Activated CD4-positive, alpha-beta memory T cell treated with anti-CD3 and anti-CD28 coated beads for 36 hours (primary cell): ENCODE data around the gene TMEM106C. TPM values are rescaled to one million over a fixed set of nuclear protein-coding genes. Genes with fewer than 3 reads are reported as not detected.

Experiments
- CTCF ChIA-PET: fragments of 350-600 bp; sonication (Branson Sonifier 250); formaldehyde crosslinking; loops from one replicate; lab custom pipeline; 2021; ENCODE audit warnings: antibody characterized with exemption, inconsistent platforms; lab: Charles Lee
- POLR2A ChIA-PET: fragments of 350-600 bp; sonication (Branson Sonifier 250); formaldehyde crosslinking; loops from one replicate; lab custom pipeline; 2021; ENCODE audit warnings: antibody characterized with exemption; lab: Charles Lee
- DNase-seq: peaks from one replicate; pipeline ENCODE4 v3.0.0-alpha.2; 2020
- H3K27ac Mint-ChIP-seq: one replicate; pipeline ENCODE4 v1.8.0; 2021; ENCODE audit warnings: mixed read lengths
- H3K27me3 Mint-ChIP-seq: one replicate; pipeline ENCODE4 v1.8.0; 2021; ENCODE audit warnings: mixed read lengths
- H3K36me3 Mint-ChIP-seq: one replicate; pipeline ENCODE4 v1.8.0; 2021; ENCODE audit warnings: mixed read lengths
- H3K4me1 Mint-ChIP-seq: one replicate; pipeline ENCODE4 v1.8.0; 2021; ENCODE audit warnings: low read depth, mixed read lengths
- H3K4me3 Mint-ChIP-seq: one replicate; pipeline ENCODE4 v1.8.0; 2021; ENCODE audit warnings: mild to moderate bottlenecking, mixed read lengths
- H3K9me3 Mint-ChIP-seq: one replicate; pipeline ENCODE4 v1.8.0; 2021; ENCODE audit warnings: mixed read lengths
- intact Hi-C: fragments of 100-400 bp; cut with micrococcal nuclease; formaldehyde crosslinking; loops from one replicate; pipeline ENCODE4 v1.15.1; 2023
- total RNA-seq, 2 experiments: library from RNA; stranded (reverse); gene quantifications; one replicate each; pipeline ENCODE4 v1.2.3, GENCODE V29; 2021

Gene TMEM106C
- total RNA-seq, 2 experiments from 2014 or later: 179 to 182 TPM

DNA sequence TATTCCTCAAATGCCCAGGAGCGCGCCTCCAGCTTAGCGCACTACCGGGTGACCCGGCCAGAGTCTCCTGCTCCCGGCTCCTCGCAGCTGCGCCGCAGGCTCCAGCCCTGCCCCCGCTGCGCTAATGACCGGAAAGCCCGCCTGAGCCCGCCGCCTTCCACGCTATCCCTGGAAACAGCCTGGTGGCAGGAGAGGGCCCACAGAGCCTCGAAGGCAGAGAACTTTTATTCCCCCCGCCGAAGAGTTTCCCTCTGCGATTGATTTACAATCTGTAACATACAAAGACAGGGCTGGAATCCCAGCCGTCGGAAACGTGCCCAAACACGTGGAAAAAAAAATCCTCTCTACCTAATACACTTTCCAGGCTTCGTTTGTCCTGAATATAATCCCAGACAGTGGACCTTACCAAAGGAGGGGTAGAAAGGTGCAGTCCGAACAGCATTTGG is 39.4 kb downstream of the TMEM106C start:
- DNase-seq: no peak
- CTCF ChIA-PET: interaction anchor here (1.1 kb wide), 1 partner anchor 39 kb away, joined by 5 read pairs; the partner anchor contains the start of gene TMEM106C
- Mint-ChIP-seq H3K4me3 (peak overlapping the region; percentile 51), H3K36me3 (no peaks in the 10 kb centered on the region), H3K27ac (no peak overlapping the region), H3K4me1 (peaks cover 36% of the 10 kb centered on the region), H3K27me3 (peaks cover 82% of the 10 kb centered on the region), H3K9me3 (no peaks in the 10 kb centered on the region)
- POLR2A ChIA-PET: no interaction called here
- intact Hi-C loops: loop anchor here (5.0 kb wide), 1 partner anchor 185 kb away; no protein-coding TSS in a partner anchor

DNA sequence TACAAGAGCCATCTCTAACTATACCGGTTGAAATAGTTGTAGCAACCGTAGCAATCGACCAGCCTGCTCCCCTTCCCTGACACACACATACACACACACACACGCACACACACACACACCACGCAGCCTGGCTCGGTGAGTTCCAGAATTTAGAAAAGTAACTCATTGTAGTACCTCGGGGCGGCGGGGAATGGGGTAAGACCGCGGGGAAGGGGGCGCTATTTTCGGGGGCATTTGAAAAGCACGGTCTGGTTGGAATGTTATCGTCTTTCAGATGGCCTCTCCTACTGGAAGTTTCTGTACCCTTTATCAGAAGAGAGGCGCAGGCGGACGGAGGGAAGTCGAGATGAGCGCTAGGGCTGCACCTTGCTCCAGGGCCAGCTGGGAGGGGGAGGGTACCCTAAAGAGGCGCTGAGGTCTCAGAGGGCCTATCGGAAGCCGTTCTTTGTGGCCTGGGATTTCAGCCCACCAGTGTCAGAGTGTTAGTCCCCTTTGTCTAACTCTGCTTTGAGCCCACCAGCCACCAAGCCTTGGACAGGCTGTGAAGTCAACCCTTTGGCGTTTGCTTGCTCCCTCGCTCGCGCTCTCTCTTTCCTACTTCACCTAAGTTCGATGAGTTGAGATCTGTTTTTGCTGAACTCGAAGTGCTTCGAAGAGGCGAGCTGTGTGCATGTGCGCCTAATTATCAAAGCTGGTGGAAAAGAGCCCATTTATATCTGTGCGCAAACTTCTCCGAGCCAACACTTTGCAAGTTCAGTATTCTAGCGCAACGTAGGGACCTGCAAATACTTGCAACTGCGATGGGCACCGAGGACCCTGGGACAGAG is 40.0 kb downstream of the TMEM106C start:
- Mint-ChIP-seq H3K9me3 (no peaks in the 10 kb centered on the region), H3K27ac (no peak overlapping the region), H3K36me3 (no peaks in the 10 kb centered on the region), H3K4me3 (peak overlapping the region; percentile 51), H3K27me3 (peaks cover 84% of the 10 kb centered on the region), H3K4me1 (peaks cover 36% of the 10 kb centered on the region)
- ChIA-PET CTCF (no interaction called here), POLR2A (no interaction called here)
- peak; percentile 36 for DNase-seq
- intact Hi-C loops: loop anchor here (5.0 kb wide), 1 partner anchor 184 kb away; no protein-coding TSS in a partner anchor

DNA sequence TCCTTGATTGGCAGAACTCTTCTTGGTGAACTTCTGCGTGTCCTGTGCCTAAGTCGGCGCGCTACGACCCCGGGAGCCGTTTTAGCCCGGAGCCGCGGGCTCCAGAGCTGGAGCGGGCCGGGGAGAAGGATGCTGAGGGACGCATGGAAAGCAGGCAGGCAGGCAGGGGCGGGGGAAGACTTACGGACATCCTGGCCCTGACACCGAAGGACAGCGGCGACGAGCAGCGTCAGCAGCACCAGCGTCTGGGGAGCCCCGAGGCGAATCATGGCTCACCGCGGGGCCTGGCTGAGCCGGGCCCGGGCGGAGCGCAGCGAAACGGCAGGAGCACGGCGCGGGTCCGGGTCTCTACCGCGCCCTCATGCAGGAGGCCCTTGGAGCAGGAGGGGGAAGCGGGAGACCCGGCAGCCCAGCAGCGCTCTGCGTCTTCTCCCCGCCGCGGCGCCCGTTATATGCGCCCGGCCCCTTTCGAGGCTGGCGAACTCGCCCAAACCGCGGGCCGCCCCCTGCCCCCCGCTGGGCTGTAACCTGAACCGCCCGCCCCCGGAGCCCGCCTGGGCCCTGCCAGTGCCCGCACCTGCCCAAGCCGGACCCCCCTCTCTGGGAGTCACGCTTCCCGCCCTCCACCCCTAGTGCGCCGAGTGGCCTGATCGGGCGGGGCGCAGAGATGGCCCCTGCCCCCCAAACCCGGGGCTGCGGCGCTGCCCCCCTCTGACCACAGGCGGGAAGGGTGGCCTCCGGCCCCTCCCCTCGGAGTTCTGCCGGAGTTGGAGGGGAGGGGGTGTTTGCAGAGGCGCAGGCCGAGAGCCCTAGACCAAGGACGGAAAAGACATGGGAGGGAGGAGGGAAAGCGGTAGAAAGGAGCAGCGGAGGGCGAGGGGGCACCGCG is 40.9 kb downstream of the TMEM106C start, which contains the start of gene COL2A1:
Gene COL2A1 (minus strand): TSS at position 424 of the 889 bp plus-strand sequence. CDS start 155 bp downstream, at position 269.
- intact Hi-C loops: loop anchor here (5.0 kb wide), 1 partner anchor 183 kb away; no protein-coding TSS in a partner anchor
- Mint-ChIP-seq H3K9me3 (no peaks in the 10 kb centered on the region), H3K36me3 (no peaks in the 10 kb centered on the region), H3K4me3 (peak within 1 kb of the TSS; percentile 51), H3K27me3 (peaks cover 85% of the 10 kb centered on the region), H3K4me1 (peaks cover 36% of the 10 kb centered on the region), H3K27ac (no peak within 1 kb of the TSS)
- ChIA-PET CTCF (interaction anchor here (1.9 kb wide), 1 partner anchor 41 kb away, joined by 6 read pairs; the partner anchor contains the start of gene TMEM106C), POLR2A (no interaction called here)
- peak; percentile 51 for DNase-seq

DNA sequence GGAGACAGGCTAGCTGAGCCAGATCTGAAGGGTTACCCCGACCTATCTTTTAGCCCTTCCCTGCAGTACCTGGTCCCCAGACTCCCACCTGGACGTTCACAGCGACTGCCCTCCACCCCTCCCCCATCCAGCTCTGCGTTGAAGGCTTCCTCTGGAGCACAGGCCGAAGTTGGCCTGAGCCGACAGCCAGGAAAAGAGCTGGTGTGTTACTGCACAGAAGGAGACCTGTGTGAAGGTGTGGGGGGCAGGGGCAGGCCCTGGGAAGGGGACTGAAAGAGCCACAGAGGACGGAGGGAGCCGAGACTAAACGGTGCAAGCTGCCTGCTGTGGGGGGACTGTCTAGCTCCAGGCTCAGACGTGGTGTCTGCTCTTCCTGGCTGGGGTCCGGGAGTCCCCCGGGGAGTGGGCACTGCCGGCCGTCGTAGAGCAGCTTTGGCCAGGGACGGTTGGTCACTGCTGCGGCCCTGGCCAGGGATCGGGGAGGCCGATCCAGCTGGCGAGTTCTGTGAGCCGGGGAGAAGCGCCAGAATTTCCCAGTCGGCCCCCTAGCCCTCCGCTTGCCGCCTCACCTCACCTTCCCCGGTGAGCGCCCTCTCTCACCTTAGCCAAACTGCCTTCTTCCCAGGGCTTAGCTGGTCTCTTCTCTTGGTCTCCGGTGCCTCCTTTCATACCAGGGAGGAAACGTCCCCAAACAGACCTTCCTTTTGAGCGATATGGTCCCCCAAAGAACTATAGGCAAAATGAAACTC is 41.8 kb downstream of the TMEM106C start:
- Mint-ChIP-seq H3K27ac (no peak overlapping the region), H3K4me1 (peaks cover 36% of the 10 kb centered on the region), H3K9me3 (no peaks in the 10 kb centered on the region), H3K36me3 (no peaks in the 10 kb centered on the region), H3K4me3 (no peak overlapping the region), H3K27me3 (peaks cover 84% of the 10 kb centered on the region)
- intact Hi-C loops: no loop called here
- ChIA-PET POLR2A (no interaction called here), CTCF (interaction anchor here (0.5 to 2.1 kb wide), 4 partner anchors 19 to 613 kb away, joined by 3 to 7 read pairs (median 4); partner anchors contain the start of gene TMEM106C)
- DNase-seq: no peak

DNA sequence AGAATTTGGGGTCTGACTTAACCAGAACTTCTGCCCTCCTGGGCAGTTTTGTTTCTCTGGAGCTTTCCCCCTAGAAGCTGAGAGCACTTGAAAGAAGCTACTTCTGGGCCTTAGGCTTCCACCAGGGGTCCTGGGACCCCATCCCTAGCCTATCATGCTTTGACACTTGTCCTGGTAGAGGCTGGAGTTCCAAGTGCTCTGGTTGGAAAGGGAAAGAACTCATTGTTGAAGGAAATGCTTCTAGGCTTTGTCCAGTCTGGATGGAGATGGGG is 42.3 kb downstream of the TMEM106C start:
- Mint-ChIP-seq H3K4me1 (peaks cover 36% of the 10 kb centered on the region), H3K27ac (no peak overlapping the region), H3K27me3 (peaks cover 79% of the 10 kb centered on the region), H3K4me3 (no peak overlapping the region), H3K36me3 (no peaks in the 10 kb centered on the region), H3K9me3 (no peaks in the 10 kb centered on the region)
- CTCF ChIA-PET: interaction anchor here (0.7 to 2.1 kb wide), 3 partner anchors 43 to 613 kb away, joined by 3 to 7 read pairs (median 6); partner anchors contain the start of gene TMEM106C
- DNase-seq: no peak
- POLR2A ChIA-PET: no interaction called here
- intact Hi-C loops: no loop called here

DNA sequence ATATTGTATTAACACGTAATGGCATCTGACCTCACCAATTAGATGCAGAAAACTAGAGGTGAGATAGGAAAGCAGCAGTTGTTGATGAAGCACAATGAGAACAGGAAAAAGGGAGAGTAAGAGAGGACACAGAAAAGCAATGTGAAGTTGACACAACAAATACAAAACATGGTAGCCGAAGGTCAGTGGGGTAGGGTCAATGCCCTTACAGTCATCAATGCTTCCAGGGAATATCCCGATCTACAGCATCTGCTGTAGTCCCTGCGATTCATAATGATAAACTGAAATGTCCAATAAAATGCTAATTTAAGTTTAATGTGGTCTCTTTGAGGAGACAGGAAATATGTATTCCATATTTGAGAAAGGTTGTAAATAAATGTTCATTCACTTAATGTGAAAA is 43.8 kb downstream of the TMEM106C start:
- ChIA-PET POLR2A (no interaction called here), CTCF (no interaction called here)
- intact Hi-C loops: no loop called here

DNA sequence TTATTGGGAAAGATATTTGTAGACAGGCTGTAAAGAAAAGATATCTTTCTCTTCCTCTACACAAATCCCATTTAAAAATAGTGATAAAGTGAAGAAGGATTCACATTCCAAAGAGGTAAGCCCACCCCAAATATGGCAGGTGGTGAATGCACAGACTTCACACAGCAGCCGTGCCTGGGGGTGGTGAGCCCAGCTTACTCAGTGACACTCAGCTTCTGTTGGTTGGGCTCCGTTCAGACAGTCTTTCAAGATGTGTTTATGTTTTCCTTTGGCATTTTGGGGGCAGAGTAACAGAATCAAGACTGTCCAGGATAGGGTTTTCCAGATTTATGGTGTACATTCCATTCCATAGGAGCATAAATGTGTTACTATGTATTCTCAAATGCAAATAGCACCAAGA is 45.0 kb downstream of the TMEM106C start:
- intact Hi-C loops: no loop called here
- peaks cover 10% of the 10 kb centered on the region for H3K4me1 Mint-ChIP-seq
- POLR2A ChIA-PET: no interaction called here
- CTCF ChIA-PET: no interaction called here
- H3K4me3 Mint-ChIP-seq: no peak overlapping the region
- no peaks in the 10 kb centered on the region for H3K36me3 Mint-ChIP-seq
- H3K9me3 Mint-ChIP-seq: no peaks in the 10 kb centered on the region
- H3K27me3 Mint-ChIP-seq: peaks cover 59% of the 10 kb centered on the region
- DNase-seq: no peak
- no peak overlapping the region for H3K27ac Mint-ChIP-seq

More for the DNA sequence above, 43.8 kb downstream of the TMEM106C start:
- peaks cover 22% of the 10 kb centered on the region for H3K4me1 Mint-ChIP-seq
- H3K27ac Mint-ChIP-seq: no peak overlapping the region
- H3K36me3 Mint-ChIP-seq: no peaks in the 10 kb centered on the region
- no peaks in the 10 kb centered on the region for H3K9me3 Mint-ChIP-seq
- no peak for DNase-seq
- no peak overlapping the region for H3K4me3 Mint-ChIP-seq
- peaks cover 70% of the 10 kb centered on the region for H3K27me3 Mint-ChIP-seq

DNA sequence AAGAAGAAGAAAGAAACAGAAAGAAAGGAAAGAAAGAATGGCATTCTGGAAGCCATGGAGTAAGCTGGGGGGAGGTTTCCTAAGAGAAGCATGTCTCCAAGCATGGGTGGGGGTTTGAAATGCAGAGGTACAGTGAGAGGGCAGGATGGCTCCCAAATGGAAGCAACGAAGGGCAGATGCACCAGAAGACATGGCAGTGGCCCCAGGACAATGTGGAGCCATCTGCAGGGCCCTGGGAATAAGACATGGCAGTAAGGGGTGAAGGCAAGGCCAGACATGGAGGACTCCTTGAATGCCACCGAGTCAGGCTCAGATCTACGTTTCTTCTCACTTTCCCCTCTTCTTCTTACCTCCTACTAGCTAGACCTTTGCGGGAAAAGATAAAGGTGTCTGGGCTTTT is 45.6 kb downstream of the TMEM106C start:
- POLR2A ChIA-PET: no interaction called here
- no peaks in the 10 kb centered on the region for H3K9me3 Mint-ChIP-seq
- H3K27ac Mint-ChIP-seq: no peak overlapping the region
- CTCF ChIA-PET: no interaction called here
- intact Hi-C loops: no loop called here
- no peak overlapping the region for H3K4me3 Mint-ChIP-seq
- no peak for DNase-seq
- H3K36me3 Mint-ChIP-seq: no peaks in the 10 kb centered on the region
- H3K27me3 Mint-ChIP-seq: peaks cover 55% of the 10 kb centered on the region
- H3K4me1 Mint-ChIP-seq: peaks cover 4% of the 10 kb centered on the region

DNA sequence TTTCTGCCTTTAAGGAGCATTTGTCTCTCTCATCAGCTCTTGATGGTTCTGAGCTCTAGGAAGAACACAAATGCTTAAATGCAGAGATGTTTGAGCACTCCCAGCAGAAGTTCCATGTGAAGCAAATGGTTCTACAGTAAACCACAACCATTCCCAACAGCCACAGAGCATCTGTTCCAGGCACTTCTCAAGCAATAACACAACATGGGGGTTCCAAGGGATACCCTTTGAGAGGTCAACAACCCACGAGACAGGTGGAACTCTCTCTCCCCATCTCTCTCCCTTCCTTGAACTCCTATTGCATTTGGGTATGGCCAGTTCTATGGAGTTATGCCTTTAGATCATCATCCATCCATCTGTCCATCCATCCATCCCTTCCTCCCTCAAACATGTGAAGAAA is 46.1 kb downstream of the TMEM106C start:
- Mint-ChIP-seq H3K27me3 (peaks cover 54% of the 10 kb centered on the region), H3K36me3 (no peaks in the 10 kb centered on the region), H3K9me3 (no peaks in the 10 kb centered on the region), H3K4me3 (no peak overlapping the region), H3K4me1 (peaks cover 2% of the 10 kb centered on the region), H3K27ac (no peak overlapping the region)
- DNase-seq: no peak
- CTCF ChIA-PET: no interaction called here
- POLR2A ChIA-PET: no interaction called here
- intact Hi-C loops: no loop called here

DNA sequence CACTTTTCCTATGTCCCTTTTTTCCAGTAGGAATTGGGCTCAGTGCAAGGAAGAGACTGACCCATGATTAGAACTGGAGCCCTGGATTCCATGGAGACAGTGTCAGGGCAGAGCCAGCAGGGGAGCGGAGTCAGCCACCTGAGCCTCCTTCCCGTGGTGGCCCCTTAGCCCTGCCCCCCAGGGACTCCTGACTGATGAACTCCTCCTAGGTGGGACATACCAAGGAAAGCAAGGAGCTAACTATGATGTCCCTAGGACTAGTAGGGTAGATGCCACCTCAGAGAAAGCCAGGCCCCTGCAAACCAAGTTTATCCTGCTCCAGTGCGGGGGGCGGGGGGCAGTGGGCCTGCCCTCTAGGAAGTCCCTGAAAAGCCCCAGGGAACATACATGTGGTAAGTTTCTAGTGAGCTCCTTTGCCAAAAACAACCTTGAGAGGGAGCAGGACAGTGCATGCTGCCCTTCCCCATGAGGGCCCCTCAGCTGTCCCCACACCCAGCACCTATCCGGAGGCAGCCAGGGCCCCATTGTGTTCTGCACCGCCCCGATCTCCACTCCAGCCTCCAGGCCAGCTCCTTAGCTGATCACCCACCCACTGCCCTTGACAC is 47.1 kb downstream of the TMEM106C start:
- Mint-ChIP-seq H3K27me3 (peaks cover 46% of the 10 kb centered on the region), H3K36me3 (no peaks in the 10 kb centered on the region), H3K4me1 (peaks cover under 1% of the 10 kb centered on the region), H3K4me3 (no peak overlapping the region), H3K27ac (no peak overlapping the region), H3K9me3 (no peaks in the 10 kb centered on the region)
- ChIA-PET CTCF (no interaction called here), POLR2A (no interaction called here)
- intact Hi-C loops: no loop called here
- DNase-seq: no peak

DNA sequence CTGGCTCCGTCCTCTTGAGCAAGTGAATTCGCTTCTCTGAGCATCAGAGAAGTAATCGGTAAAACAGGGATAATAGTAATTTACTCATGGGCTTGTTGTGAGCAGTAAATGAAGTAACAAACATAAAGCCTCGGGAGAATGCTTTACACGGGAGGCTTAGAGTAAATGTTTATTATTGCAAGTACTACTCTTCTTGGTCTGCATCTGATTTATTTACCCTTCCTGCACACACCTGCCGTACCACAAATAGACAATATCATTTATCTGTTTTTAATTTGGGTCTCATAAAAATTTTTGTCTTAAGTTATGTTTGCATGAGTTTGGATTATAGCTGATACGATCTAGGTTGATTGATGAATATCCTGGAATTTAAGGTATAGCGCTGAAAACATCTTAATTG is 48.7 kb downstream of the TMEM106C start:
- Mint-ChIP-seq H3K27ac (no peak overlapping the region), H3K4me1 (no peaks in the 10 kb centered on the region), H3K36me3 (no peaks in the 10 kb centered on the region), H3K9me3 (no peaks in the 10 kb centered on the region), H3K27me3 (peaks cover 34% of the 10 kb centered on the region), H3K4me3 (no peak overlapping the region)
- ChIA-PET CTCF (no interaction called here), POLR2A (no interaction called here)
- no peak for DNase-seq
- intact Hi-C loops: no loop called here
